ENCODE data around the gene TNIP2. TPM values are rescaled to one million over a fixed set of nuclear protein-coding genes. Genes with fewer than 3 reads are reported as not detected.

Gene TNIP2
- total and polyA plus RNA-seq, 2 of the 13 experiments (the other 11 are each of a cell fraction or from before 2014, with no cell fraction given), result 25.6 to 38.0 TPM

DNA sequence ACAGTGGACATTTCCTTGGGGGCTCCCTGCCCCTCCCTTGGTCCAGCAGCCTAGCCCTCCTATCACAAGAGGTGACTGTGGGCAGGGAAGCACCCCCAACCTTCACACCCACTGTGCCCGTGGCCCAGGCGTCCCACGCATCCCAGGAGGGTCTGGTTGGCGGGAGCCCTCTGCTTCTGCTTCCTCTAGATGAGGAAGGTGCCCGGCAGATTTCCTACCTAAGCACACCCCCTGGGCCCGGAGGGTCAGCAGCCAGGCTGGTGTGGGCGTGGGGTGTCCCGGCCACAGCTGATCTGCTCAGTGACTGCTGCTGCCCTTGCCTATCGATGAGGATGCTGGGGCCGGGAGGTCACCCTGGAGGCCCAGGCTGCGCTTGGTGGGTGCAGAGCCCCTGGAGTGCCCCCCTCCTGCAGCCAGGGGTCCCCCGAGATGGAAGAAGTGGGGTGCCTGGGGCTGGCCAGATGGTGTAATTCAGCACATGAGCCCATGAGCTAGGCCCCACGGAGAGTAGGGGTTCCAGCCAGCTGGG lies 48.9 kb upstream of the TNIP2 start:
- no peak for TF ChIP-seq FOXM1 (CRISPR knock-in tag; IDR thresholded peaks at IDR 0.05)
- TF ChIP-seq KDM1A (CRISPR knock-in tag; IDR thresholded peaks at IDR 0.05), result no peak
- no peak for TF ChIP-seq HNF4A (CRISPR knock-in tag; IDR thresholded peaks at IDR 0.05)
- TF ChIP-seq, protein P1, sequence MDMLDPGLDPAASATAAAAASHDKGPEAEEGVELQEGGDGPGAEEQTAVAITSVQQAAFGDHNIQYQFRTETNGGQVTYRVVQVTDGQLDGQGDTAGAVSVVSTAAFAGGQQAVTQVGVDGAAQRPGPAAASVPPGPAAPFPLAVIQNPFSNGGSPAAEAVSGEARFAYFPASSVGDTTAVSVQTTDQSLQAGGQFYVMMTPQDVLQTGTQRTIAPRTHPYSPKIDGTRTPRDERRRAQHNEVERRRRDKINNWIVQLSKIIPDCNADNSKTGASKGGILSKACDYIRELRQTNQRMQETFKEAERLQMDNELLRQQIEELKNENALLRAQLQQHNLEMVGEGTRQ (IDR thresholded peaks at IDR 0.05; ENCODE audit: low read depth, low read length), result no peak
- TF ChIP-seq, protein P1 (CRISPR knock-in tag; IDR thresholded peaks at IDR 0.05; ENCODE audit: borderline replicate concordance), result no peak
- no peak for TF ChIP-seq ZNF17 (CRISPR knock-in tag; IDR thresholded peaks at IDR 0.05)
- no peak for TF ChIP-seq THAP7 (CRISPR knock-in tag; IDR thresholded peaks at IDR 0.05)
- TF ChIP-seq PRPF4 (IDR thresholded peaks at IDR 0.05; ENCODE audit: low read depth, low read length, poor library complexity, severe bottlenecking), result no peak
- no peak for TF ChIP-seq ZNF296 (CRISPR knock-in tag; conservative IDR thresholded peaks at IDR 0.05)
- no peak for TF ChIP-seq ZBTB43 (CRISPR knock-in tag; conservative IDR thresholded peaks at IDR 0.05)
- no peak for TF ChIP-seq ZNF501 (CRISPR knock-in tag; IDR thresholded peaks at IDR 0.05)
- TF ChIP-seq ZNF569 (CRISPR knock-in tag; IDR thresholded peaks at IDR 0.05; ENCODE audit: borderline replicate concordance), result no peak
- no peak for TF ChIP-seq NFIC (IDR thresholded peaks at IDR 0.05; ENCODE audit: low read length)
- no peak overlapping the region for H3K9ac ChIP-seq (ENCODE audit: insufficient read depth, low read depth, low read length)
- no peak for DNase-seq (ENCODE audit: low spot score)
- H4K20me1 ChIP-seq (ENCODE audit: insufficient read depth, low read length), result peaks cover 9% of the 10 kb centered on the region; the same call in 1 of the 2 replicates
- FAIRE-seq, result no peak
- BruUV-seq (replicated peaks), result no TSS peak
- in situ Hi-C loops (cut with HindIII; ENCODE audit: extremely low pct_ligation_motif_present, low pct_unique_long_range_greater_than_20kb) (loop anchor here (5.0 kb wide), 1 partner anchor 32 kb away; no protein-coding TSS in a partner anchor), intact Hi-C loops (cut with micrococcal nuclease; ENCODE audit: unreplicated experiment) (loop anchor here (5.0 kb wide), 1 partner anchor 57 kb away; no protein-coding TSS in a partner anchor)
- H3K27me3 ChIP-seq (ENCODE audit: control insufficient read depth in 1 of 2, insufficient read depth in 2 of 2, low read length in 2 of 2), result no peaks in the 10 kb centered on the region
- WGBS (ENCODE audit: low lambda C conversion rate), result 98% methylated on average over 10 of the region's 13 CpGs
- POLR2A ChIA-PET, result no interaction called here
- no peak for ATAC-seq
- CTCF ChIA-PET (ENCODE audit: low intra/inter-chr PET ratio, low total read pairs), result no interaction called here
- H3K4me2 ChIP-seq (ENCODE audit: low read depth, low read length), result no peak overlapping the region
- peaks cover 3 to 9% of the 10 kb centered on the region in 2 experiments; a peak in 2 of 5 replicates for H3K36me3 ChIP-seq (replicated peaks in 1 of 2; ENCODE audit: control insufficient read depth in 1 of 2, insufficient read depth in 2 of 2, low read length in 2 of 2)
- no peak overlapping the region for H2AFZ ChIP-seq (ENCODE audit: low read length)
- H3K9me3 ChIP-seq (ENCODE audit: low read length), result no peaks in the 10 kb centered on the region
- H3K27ac ChIP-seq (ENCODE audit: extremely low read length, insufficient read depth, low read length), result no peak overlapping the region
- H3K79me2 ChIP-seq (ENCODE audit: insufficient read depth, low read length), result peaks cover 32% of the 10 kb centered on the region
- peaks cover 25% of the 10 kb centered on the region for H3K4me1 ChIP-seq (ENCODE audit: insufficient read depth, low read length)
- no peak overlapping the region for H3K4me3 ChIP-seq (replicated peaks in 1 of 3; ENCODE audit: insufficient read depth in 1 of 3, low read depth in 2 of 3, low read length in 3 of 3)
